ENCODE data around the gene SH2D5. TPM values are rescaled to one million over a fixed set of nuclear protein-coding genes. Genes with fewer than 3 reads are reported as not detected.
A peak's percentile ranks its signal among the peaks of the same experiment; 100 is the strongest.

The SH2D5 gene
- polyA plus RNA-seq, 3 donors, result not detected

- Histone ChIP-seq H3K4me1 (ENCODE audit: control insufficient read depth in 1 of 2, insufficient read depth in 2 of 2, low read length in 2 of 2) (peaks cover 15 to 18% of the 10 kb centered on the region in 2 donors), H3K79me2 (ENCODE audit: insufficient read depth, low read length) (no peaks in the 10 kb centered on the region), H3K27me3 (ENCODE audit: control insufficient read depth in 2 of 2, insufficient read depth in 2 of 2, low read length in 2 of 2) (peaks cover 9 to 41% of the 10 kb centered on the region in 2 donors), H3K36me3 (replicated peaks in 1 of 2; ENCODE audit: control insufficient read depth in 1 of 2, insufficient read depth in 2 of 2, low read length in 2 of 2) (no peaks in the 10 kb centered on the region), H3K9me3 (replicated peaks in 1 of 2; ENCODE audit: control insufficient read depth in 1 of 2, insufficient read depth in 1 of 2, low read length in 2 of 2) (no peaks in the 10 kb centered on the region), H4K20me1 (ENCODE audit: insufficient read depth, low read length) (no peaks in the 10 kb centered on the region), H2AFZ (ENCODE audit: insufficient read depth, low read depth, low read length, poor library complexity, severe bottlenecking) (peak within 1 kb of the TSS; percentile 72), H3K9ac (ENCODE audit: insufficient read depth, low read length, poor library complexity, severe bottlenecking) (no peak within 1 kb of the TSS), H3K4me2 (replicated peaks; ENCODE audit: extremely low read depth, low read length, poor library complexity, severe bottlenecking) (peak within 1 kb of the TSS; percentile 74), H3K4me3 (replicated peaks in 1 of 3; ENCODE audit: low read depth in 2 of 3, low read length in 3 of 3) (peak within 1 kb of the TSS in 2 of 3 experiments; percentile 24 to 61), H3K27ac (ENCODE audit: low read depth in 1 of 2, low read length in 2 of 2) (no peak within 1 kb of the TSS)
- Mint-ChIP-seq H3K4me1 (peaks cover 17% of the 10 kb centered on the region), H3K27ac (peak within 1 kb of the TSS in 2 of 7 donors; percentile 22 to 25), H3K36me3 (peaks cover 0 to 3% of the 10 kb centered on the region in 2 donors), H3K27me3 (ENCODE audit: low read depth in 3 of 3) (peaks cover 36 to 57% (median 42%) of the 10 kb centered on the region in 3 donors), H3K9me3 (peaks cover 0 to 8% (median 2%) of the 10 kb centered on the region in 7 donors), H3K4me3 (peak within 1 kb of the TSS; percentile 64 to 81)
- peak; percentile 77 to 87 (median 78) for DNase-seq
- intact Hi-C loops (cut with micrococcal nuclease), result no loop called here
- 2% methylated on average over 112 of the region's 112 CpGs for WGBS (ENCODE audit: insufficient coverage)
- TF ChIP-seq CTCF (IDR thresholded peaks at IDR 0.05), result no peak
Observed at GRCh38 chr1:20717452-20718342, 14.8 kb downstream of the SH2D5 start, which contains the start of gene KIF17. Gene KIF17, minus strand, starts transcription at chr1:20718007. Its CDS starts 301 bp downstream, at chr1:20717706.

- Histone ChIP-seq H3K4me2 (replicated peaks; ENCODE audit: extremely low read depth, low read length, poor library complexity, severe bottlenecking) (no peak overlapping the region), H3K4me3 (replicated peaks in 1 of 3; ENCODE audit: low read depth in 2 of 3, low read length in 3 of 3) (no peak overlapping the region), H3K79me2 (ENCODE audit: insufficient read depth, low read length) (no peaks in the 10 kb centered on the region), H4K20me1 (ENCODE audit: insufficient read depth, low read length) (no peaks in the 10 kb centered on the region), H3K4me1 (ENCODE audit: control insufficient read depth in 1 of 2, insufficient read depth in 2 of 2, low read length in 2 of 2) (peaks cover 21 to 24% of the 10 kb centered on the region in 2 donors), H3K9me3 (replicated peaks in 1 of 2; ENCODE audit: control insufficient read depth in 1 of 2, insufficient read depth in 1 of 2, low read length in 2 of 2) (no peaks in the 10 kb centered on the region), H3K27me3 (ENCODE audit: control insufficient read depth in 2 of 2, insufficient read depth in 2 of 2, low read length in 2 of 2) (peaks cover 9 to 41% of the 10 kb centered on the region in 2 donors), H2AFZ (ENCODE audit: insufficient read depth, low read depth, low read length, poor library complexity, severe bottlenecking) (no peak overlapping the region), H3K36me3 (replicated peaks in 1 of 2; ENCODE audit: control insufficient read depth in 1 of 2, insufficient read depth in 2 of 2, low read length in 2 of 2) (no peaks in the 10 kb centered on the region), H3K9ac (ENCODE audit: insufficient read depth, low read length, poor library complexity, severe bottlenecking) (no peak overlapping the region), H3K27ac (ENCODE audit: low read depth in 1 of 2, low read length in 2 of 2) (no peak overlapping the region)
- Mint-ChIP-seq H3K4me1 (peaks cover 23% of the 10 kb centered on the region), H3K27ac (peak overlapping the region in 3 of 7 donors; percentile 11 to 77 (median 48)), H3K4me3 (peak overlapping the region in 1 of 2 donors; percentile 66), H3K27me3 (ENCODE audit: low read depth in 3 of 3) (peaks cover 35 to 56% (median 42%) of the 10 kb centered on the region in 3 donors), H3K36me3 (peaks cover 0 to 3% of the 10 kb centered on the region in 2 donors), H3K9me3 (peaks cover 0 to 8% (median 2%) of the 10 kb centered on the region in 7 donors)
- intact Hi-C loops (cut with micrococcal nuclease), result no loop called here
- DNase-seq, result no peak
- no peak for TF ChIP-seq CTCF (IDR thresholded peaks at IDR 0.05)
- 85% methylated on average over 11 of the region's 13 CpGs for WGBS (ENCODE audit: insufficient coverage)
Observed at GRCh38 chr1:20716232-20716631, 16.3 kb downstream of the SH2D5 start.

Data from CD14-positive monocyte (primary cell).